RKO (cell line): ENCODE measurements around the gene IGF2R.
"Not testable (repeated sequence)": the region's sequence is repeated elsewhere in the genome, so short reads cannot be mapped to it uniquely, and the experiment has no call there.

Source experiments
- DNase-seq: peaks from one replicate; pipeline ENCODE4 v3.0.0-alpha.2; 2016; ENCODE audit warnings: low spot score

Gene IGF2R

GRCh38 chr6:160124007-160124406 lies 155.1 kb downstream of the IGF2R start:
- DNase-seq, result no peak

GRCh38 chr6:160124605-160125004 lies 155.7 kb downstream of the IGF2R start:
- no peak for DNase-seq

- not testable (repeated sequence) for DNase-seq
These were observed 156.2 kb downstream of the IGF2R start for GRCh38 chr6:160125105-160125504.

- no peak for DNase-seq
These were observed 158.6 kb downstream of the IGF2R start for GRCh38 chr6:160127270-160128124.

GRCh38 chr6:160128125-160128683 lies 159.3 kb downstream of the IGF2R start:
- DNase-seq, result no peak

GRCh38 chr6:160128879-160129516 lies 160.1 kb downstream of the IGF2R start:
- no peak for DNase-seq

GRCh38 chr6:160129881-160130615 lies 161.2 kb downstream of the IGF2R start:
- DNase-seq, result no peak

- no peak for DNase-seq
These were observed 162.0 kb downstream of the IGF2R start for GRCh38 chr6:160130729-160131484.

GRCh38 chr6:160131636-160132296 lies 162.9 kb downstream of the IGF2R start:
- no peak for DNase-seq

- no peak for DNase-seq
These were observed 163.4 kb downstream of the IGF2R start for GRCh38 chr6:160132297-160132637.

GRCh38 chr6:160132776-160133338 lies 164.0 kb downstream of the IGF2R start:
- no peak for DNase-seq

GRCh38 chr6:160133441-160134336 lies 164.8 kb downstream of the IGF2R start:
- DNase-seq, result no peak

GRCh38 chr6:160134337-160134751 lies 165.5 kb downstream of the IGF2R start:
- DNase-seq, result not testable (repeated sequence)

- DNase-seq, result no peak
These were observed 166.1 kb downstream of the IGF2R start for GRCh38 chr6:160134779-160135547.

- DNase-seq, result no peak
These were observed 167.2 kb downstream of the IGF2R start for GRCh38 chr6:160135907-160136655.

- DNase-seq, result no peak
These were observed 168.5 kb downstream of the IGF2R start for GRCh38 chr6:160137130-160137988.
